ENCODE data around the gene ATF6B.

Gene ATF6B

DNA sequence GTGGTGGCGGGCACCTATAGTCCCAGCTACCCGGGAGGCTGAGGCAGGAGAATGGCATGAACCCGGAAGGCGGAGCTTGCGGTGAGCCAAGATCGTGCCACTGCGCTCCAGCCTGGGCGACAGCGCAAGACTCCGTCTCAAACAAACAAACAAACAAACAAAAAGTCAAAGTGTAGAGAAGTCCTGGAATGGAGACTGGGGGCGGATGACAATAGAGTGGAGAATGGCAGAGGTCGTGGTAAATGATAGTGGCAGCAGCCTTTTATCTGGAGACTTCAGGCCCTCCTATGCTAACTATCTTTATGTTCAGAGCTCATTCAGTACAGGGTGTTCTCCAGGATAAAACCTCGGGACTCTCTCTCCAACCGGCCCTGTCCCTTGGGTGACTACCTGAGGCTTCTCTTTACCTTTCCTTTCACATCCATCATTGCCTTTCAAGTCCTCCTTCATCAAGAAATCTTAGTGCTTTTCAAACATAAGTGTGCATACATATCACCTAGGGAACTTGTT, 3.4 kb upstream of the ATF6B start:
- no peak for DNase-seq

DNA sequence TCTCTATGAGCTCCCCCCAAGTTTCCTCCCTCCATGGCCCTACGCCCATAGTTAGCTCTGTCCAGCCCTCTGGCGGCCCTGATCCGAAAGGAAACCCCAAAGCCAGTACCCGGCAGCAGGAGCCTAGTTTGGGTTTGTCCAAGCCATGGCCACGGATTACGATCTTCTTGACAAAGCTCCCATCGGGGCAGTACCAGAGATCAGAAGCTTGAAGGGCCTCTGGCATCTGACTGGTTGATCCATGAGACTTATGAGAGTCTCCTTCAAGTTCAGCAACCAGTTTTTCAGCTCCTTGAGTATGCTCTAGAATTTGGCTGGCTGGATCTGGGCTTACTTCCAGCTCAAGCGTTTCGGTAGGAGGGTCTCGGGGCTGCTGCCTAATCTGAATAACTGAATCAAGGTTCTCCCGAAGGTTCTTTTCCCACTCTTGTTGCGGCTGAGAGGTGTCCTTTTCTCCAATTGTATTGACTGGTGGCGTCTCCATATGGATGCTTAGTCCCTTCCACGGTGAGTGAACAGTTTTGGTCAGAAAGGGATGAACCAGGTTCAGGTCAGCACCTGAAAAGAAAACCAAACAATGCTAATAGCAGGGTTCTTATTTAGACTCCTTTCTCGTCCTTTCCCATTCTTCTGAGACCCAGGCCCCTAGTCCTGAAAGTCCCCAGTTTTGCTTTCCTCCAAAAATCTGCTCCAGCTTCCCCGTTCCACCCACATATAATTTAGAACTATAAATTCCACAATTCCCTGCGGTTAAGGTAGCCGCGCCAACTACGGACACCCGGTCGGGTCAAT, 1.4 kb upstream of the ATF6B start:
- no peak for DNase-seq

DNA sequence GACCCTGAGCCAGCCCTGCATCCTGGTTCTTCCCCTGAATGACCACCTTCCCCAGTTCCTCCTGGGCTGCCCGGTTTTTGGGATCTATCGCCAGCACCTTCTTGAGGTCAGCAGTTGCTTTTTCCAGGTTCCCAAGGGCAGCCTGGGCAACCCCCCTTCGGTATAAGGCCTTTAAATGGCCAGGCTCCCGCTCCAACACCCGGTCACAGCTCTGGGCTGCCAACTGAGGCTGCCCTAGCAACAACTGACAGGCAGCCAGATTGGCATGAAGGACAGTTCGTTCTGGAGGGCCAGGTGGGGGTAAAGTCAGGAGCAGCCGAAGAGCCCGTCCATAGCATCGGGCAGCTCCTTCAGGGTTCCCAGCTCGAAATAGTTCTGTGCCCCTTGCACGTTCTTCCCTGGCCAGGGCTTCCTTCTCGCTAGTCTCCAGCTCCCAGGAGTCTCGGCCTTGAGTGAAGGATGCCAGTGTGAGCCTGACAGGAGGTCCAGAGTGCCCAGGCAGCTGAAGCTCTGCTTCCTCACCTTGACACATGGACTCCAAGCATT, 778 bp upstream of the ATF6B start:
- no peak for DNase-seq

DNA sequence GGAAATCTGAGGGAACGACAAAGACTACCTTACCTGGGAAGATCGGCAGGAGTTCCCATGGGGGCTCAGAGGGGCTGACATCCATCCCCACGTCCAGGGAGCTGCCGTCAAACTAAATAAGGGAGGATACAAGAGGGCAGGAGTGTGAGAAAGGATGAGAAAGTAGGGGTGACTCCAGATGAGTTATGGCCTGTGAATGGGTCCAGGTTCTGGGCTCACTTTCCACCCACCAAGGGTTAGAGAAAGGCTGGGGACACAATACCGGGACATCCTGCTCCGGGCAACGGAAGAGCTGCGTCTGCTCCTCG, 683 bp downstream of the ATF6B start:
- no peak for DNase-seq

- DNase-seq: no peak
Measured at GRCh38 chr6:32126880-32127279, 1.2 kb downstream of the ATF6B start.

GRCh38 chr6:32123681-32124080, 4.4 kb downstream of the ATF6B start:
- no peak for DNase-seq

DNA sequence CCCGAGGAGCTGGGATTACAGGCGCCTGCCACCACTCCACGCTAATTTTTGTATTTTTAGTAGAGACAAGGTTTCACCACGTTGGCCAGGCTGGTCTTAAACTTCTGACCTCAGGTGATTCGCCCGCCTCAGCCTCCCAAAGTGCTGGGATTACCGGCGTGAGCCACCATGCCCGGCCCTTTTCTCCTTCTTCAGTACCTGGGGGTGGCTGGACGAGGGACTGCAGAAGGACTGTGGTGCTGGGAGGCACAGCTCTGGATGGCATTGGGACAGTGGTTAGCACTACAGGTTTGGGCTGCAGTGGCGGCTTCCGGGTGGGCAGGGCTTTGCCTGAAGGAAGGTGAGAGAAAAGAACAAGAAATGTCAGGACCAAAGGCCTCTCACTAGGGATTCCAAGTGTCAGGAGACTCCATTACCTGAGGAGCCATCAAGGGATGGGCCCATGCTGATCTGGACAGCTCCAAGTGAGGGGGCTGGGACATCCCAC, 7.4 kb downstream of the ATF6B start:
- DNase-seq: no peak

DNA sequence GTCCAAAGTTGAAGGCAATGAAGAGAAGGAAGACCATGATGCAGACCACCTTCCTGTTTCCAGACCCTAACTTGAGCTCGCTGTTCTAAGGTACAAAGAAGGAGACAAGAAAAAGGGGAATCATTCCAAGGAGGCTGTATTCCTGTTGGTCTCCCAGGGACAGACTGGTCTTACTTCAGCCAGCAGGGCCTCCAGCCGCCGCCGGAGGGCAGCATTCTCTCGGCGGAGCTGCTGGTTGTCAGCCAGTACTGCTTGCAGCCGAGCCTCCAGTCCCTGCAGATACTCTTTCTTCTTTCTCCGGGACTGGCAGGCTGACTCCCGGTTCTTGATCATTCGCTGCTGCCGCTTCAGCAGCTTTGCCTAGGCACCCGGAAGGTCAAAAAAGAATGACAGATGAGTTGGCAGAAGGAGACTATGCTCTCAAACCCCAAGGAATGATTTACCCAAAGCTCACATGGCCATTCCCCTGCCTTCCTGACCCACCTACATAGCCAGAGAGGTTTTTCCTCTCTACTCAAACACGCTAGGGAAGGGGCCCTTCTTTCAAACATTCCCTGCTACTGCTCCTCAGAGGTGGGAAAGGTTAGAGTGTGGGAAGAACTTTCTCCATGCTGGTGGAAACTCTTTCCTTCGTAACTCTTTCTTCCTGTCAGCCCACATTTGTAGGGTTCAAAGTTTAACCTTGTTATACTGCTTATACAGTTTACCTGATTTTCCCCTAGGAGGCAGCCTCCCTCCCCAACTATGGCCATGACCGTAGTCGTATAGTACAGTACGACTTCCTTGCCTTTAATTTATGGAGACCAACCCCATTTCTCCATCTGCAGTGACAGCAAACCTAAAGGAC, 9.0 kb downstream of the ATF6B start:
- peak; percentile 78 for DNase-seq

- no peak for DNase-seq
Measured at GRCh38 chr6:32117461-32117860, 10.6 kb downstream of the ATF6B start.

GRCh38 chr6:32116674-32117073, 11.4 kb downstream of the ATF6B start:
- no peak for DNase-seq

- DNase-seq: no peak
Measured at GRCh38 chr6:32115623-32116022, 12.4 kb downstream of the ATF6B start.

GRCh38 chr6:32114796-32115195, 13.2 kb downstream of the ATF6B start:
- peak; percentile 76 for DNase-seq

GRCh38 chr6:32113386-32114352, 14.4 kb downstream of the ATF6B start:
- peak; percentile 70 for DNase-seq

- no peak for DNase-seq
Measured at GRCh38 chr6:32112431-32112980, 15.5 kb downstream of the ATF6B start.

- no peak for DNase-seq
Measured at GRCh38 chr6:32111424-32112066, 16.5 kb downstream of the ATF6B start.

DNA sequence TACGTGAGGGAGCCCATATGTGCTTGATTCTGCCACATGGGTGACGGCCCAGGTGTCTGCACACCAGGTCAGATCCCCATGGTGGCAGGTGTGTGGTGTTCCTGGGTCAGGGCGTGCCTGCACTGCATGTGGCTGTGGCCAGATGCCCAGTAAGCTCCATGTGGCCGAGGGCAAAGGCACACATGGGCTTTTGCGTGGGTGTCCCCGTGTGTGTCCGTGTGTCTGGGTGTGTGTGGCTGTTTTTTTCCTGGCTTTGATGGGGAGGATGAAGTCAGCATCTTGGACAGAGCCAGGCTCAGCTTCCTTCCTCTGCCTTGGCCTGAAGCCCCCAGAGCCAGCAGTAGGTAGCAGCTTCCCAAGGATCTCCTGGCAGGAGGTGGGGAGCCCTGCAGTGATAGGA, 17.4 kb downstream of the ATF6B start:
- DNase-seq: no peak

DNA sequence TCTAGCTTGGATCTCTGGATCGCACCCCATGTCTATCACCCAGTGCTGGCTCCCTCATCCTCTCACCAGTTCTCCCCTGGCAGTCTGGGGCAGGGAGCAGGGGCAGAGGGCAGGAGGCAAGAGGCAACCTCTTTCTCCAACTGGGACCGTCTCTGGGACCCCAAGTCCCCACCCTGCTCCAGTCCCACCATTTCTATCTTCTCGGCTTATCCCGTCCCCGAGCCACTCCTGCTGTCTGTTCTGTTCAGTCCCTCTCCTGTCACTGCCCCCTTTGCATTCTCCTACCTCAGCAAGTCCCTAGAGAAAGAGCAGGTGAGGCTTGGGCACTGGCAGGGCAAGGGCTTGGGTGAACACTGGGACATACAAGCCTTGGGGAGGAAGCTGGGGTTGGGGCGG, 18.3 kb downstream of the ATF6B start:
- no peak for DNase-seq

GRCh38 chr6:32109114-32109764, 18.8 kb downstream of the ATF6B start, which contains the start of gene TNXB:
Gene TNXB (minus strand): TSS chr6:32109338. CDS start chr6:32098198, 11,140 bp downstream.
- DNase-seq: no peak

DNA sequence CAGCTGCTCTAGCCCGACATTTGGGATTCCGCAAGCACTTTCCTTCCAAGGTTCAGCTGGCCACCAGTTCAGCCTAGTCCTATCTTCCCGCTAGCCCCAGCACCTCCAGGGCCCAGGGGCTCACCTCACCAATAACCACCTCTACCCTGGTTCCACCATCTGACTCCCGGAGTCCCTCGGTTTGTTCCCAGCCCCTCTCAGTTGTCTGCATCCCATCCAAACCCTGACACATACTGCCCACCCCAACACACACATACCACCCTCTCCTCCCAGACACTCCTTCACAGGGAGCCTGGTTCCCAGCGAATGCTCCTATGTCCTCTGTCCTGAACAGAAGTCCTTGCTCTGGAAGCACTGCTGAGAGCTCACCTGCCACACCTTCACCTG, 19.3 kb downstream of the ATF6B start:
- DNase-seq: no peak

- DNase-seq: peak; percentile 29
Measured at GRCh38 chr6:32108094-32108627, 19.9 kb downstream of the ATF6B start.

All from fibroblast of skin of abdomen (primary cell).